Limb (tissue), 2 donors: Measurements from ENCODE around the gene PCGF6.
A peak's percentile ranks its signal among the peaks of the same experiment; 100 is the strongest.
"Not testable (repeated sequence)": the region's sequence is repeated elsewhere in the genome, so short reads cannot be mapped to it uniquely, and the experiment has no call there.

ENCODE experiments used
- DNase-seq, 2 donors: peaks; one replicate each; pipeline ENCODE4 v3.0.0-alpha.2; 2016; ENCODE audit errors: extremely low spot score in 2 of 2

Gene PCGF6

GRCh38 chr10:103350517-103351260 is at the start of gene PCGF6:
TSS of gene PCGF6 (minus strand) at chr10:103351140. CDS start at chr10:103351066, 74 bp downstream.
- peak; percentile 89 to 92 for DNase-seq

GRCh38 chr10:103397191-103397825 is 46.4 kb upstream of the PCGF6 start:
- DNase-seq: no peak

GRCh38 chr10:103396789-103397087 is 45.8 kb upstream of the PCGF6 start:
- DNase-seq: no peak

- DNase-seq: peak; percentile 96 to 98
Measured at GRCh38 chr10:103396067-103396788, 45.3 kb upstream of the PCGF6 start, which contains the start of the genes ATP5MK and PDCD11. TSS of gene ATP5MK (minus strand) at chr10:103396475. CDS start at chr10:103392457, 4,018 bp downstream. TSS of gene PDCD11 (plus strand) at chr10:103396626. CDS start at chr10:103398427, 1,801 bp downstream.

GRCh38 chr10:103395754-103396066 is 44.8 kb upstream of the PCGF6 start:
- DNase-seq: no peak

GRCh38 chr10:103394180-103394579 is 43.2 kb upstream of the PCGF6 start:
- no peak for DNase-seq

- no peak for DNase-seq
Measured at GRCh38 chr10:103382769-103383168, 31.8 kb upstream of the PCGF6 start.

GRCh38 chr10:103374263-103374662 is 23.3 kb upstream of the PCGF6 start:
- DNase-seq: no peak

GRCh38 chr10:103373544-103373943 is 22.6 kb upstream of the PCGF6 start:
- no peak for DNase-seq

- peak; percentile 92 to 97 for DNase-seq
Measured at GRCh38 chr10:103367782-103368518, 17.0 kb upstream of the PCGF6 start, which contains the start of gene TAF5. TSS of gene TAF5 (plus strand) at chr10:103367976. CDS start at chr10:103367990, 14 bp downstream.

GRCh38 chr10:103367379-103367781 is 16.4 kb upstream of the PCGF6 start:
- DNase-seq: no peak

GRCh38 chr10:103360791-103361190 is 9.9 kb upstream of the PCGF6 start:
- DNase-seq: not testable (repeated sequence)

- not testable (repeated sequence) for DNase-seq
Measured at GRCh38 chr10:103359493-103359892, 8.6 kb upstream of the PCGF6 start.

- no peak for DNase-seq
Measured at GRCh38 chr10:103355906-103356599, 5.1 kb upstream of the PCGF6 start.

GRCh38 chr10:103354567-103354966 is 3.6 kb upstream of the PCGF6 start:
- DNase-seq: not testable (repeated sequence)

GRCh38 chr10:103353281-103353680 is 2.3 kb upstream of the PCGF6 start:
- DNase-seq: no peak

GRCh38 chr10:103350175-103350516 is 794 bp downstream of the PCGF6 start:
- DNase-seq: no peak

- no peak for DNase-seq
Measured at GRCh38 chr10:103336370-103336769, 14.6 kb downstream of the PCGF6 start.

- DNase-seq: no peak
Measured at GRCh38 chr10:103334567-103334966, 16.4 kb downstream of the PCGF6 start.

GRCh38 chr10:103333934-103334520 is 16.9 kb downstream of the PCGF6 start:
- peak in 1 of 2 donors; percentile 23 for DNase-seq

GRCh38 chr10:103327906-103328305 is 23.0 kb downstream of the PCGF6 start:
- no peak for DNase-seq
